Astrocyte (in vitro differentiated cells and primary cell): Measurements from ENCODE around the gene ZMYM5.

Source experiments
- CTCF ChIP-seq: IDR thresholded peaks from 2 replicates; pipeline ENCODE4 v1.5.1; 2011; ENCODE audit warnings: low read depth, mild to moderate bottlenecking, inconsistent platforms, low read length, moderate library complexity; ENCODE audit not compliant: insufficient read depth
- EZH2 ChIP-seq: IDR thresholded peaks from 2 replicates; pipeline ENCODE4 v1.6.1; 2012; ENCODE audit warnings: mild to moderate bottlenecking, low read length, inconsistent platforms; ENCODE audit not compliant: insufficient read depth

GRCh38 chr13:19805765-19806164, 57.7 kb downstream of the ZMYM5 start:
- TF ChIP-seq CTCF (no peak), EZH2 (no peak)
